ENCODE data around the gene GLG1.

Gene GLG1

GRCh38 chr16:74567901-74568300 is 39.0 kb downstream of the GLG1 start:
- TF ChIP-seq CTCF (conservative IDR thresholded peaks at IDR 0.05; ENCODE audit: low read length), result no peak
- no peak for DNase-seq (ENCODE audit: low read depth)
- no peak overlapping the region for H3K4me3 ChIP-seq (ENCODE audit: low read length)

- no peak for TF ChIP-seq CTCF (conservative IDR thresholded peaks at IDR 0.05; ENCODE audit: low read length)
- no peak for DNase-seq (ENCODE audit: low read depth)
- no peak overlapping the region for H3K4me3 ChIP-seq (ENCODE audit: low read length)
Observed at GRCh38 chr16:74565378-74565777, 41.5 kb downstream of the GLG1 start.

GRCh38 chr16:74564451-74564984 is 42.4 kb downstream of the GLG1 start:
- no peak for TF ChIP-seq CTCF (conservative IDR thresholded peaks at IDR 0.05; ENCODE audit: low read length)
- no peak overlapping the region for H3K4me3 ChIP-seq (ENCODE audit: low read length)
- no peak for DNase-seq (ENCODE audit: low read depth)

GRCh38 chr16:74563828-74564263 is 43.1 kb downstream of the GLG1 start:
- no peak overlapping the region for H3K4me3 ChIP-seq (ENCODE audit: low read length)
- TF ChIP-seq CTCF (conservative IDR thresholded peaks at IDR 0.05; ENCODE audit: low read length), result no peak
- DNase-seq (ENCODE audit: low read depth), result peak; percentile 27

GRCh38 chr16:74562117-74562516 is 44.8 kb downstream of the GLG1 start:
- H3K4me3 ChIP-seq (ENCODE audit: low read length), result no peak overlapping the region
- no peak for DNase-seq (ENCODE audit: low read depth)
- no peak for TF ChIP-seq CTCF (conservative IDR thresholded peaks at IDR 0.05; ENCODE audit: low read length)

GRCh38 chr16:74561626-74562025 is 45.3 kb downstream of the GLG1 start:
- TF ChIP-seq CTCF (conservative IDR thresholded peaks at IDR 0.05; ENCODE audit: low read length), result no peak
- DNase-seq (ENCODE audit: low read depth), result no peak
- no peak overlapping the region for H3K4me3 ChIP-seq (ENCODE audit: low read length)

GRCh38 chr16:74560912-74561311 is 46.0 kb downstream of the GLG1 start:
- TF ChIP-seq CTCF (conservative IDR thresholded peaks at IDR 0.05; ENCODE audit: low read length), result no peak
- H3K4me3 ChIP-seq (ENCODE audit: low read length), result no peak overlapping the region
- no peak for DNase-seq (ENCODE audit: low read depth)

All from AG10803 (cell line).